HepG2 (cell line): ENCODE results near the gene TM4SF4. TPM values are rescaled to one million over a fixed set of nuclear protein-coding genes. Genes with fewer than 3 reads are reported as not detected.

Source experiments
- ATAC-seq: fragments of 200-7000 bp; cut with Tn5 transposase; 3 replicates; pipeline ENCODE4 v1.9.1; 2020; ENCODE audit warnings: mild to moderate bottlenecking, moderate library complexity
- BruUV-seq: library from RNA; stranded (reverse); fragments of 400-500 nt; replicated peaks from 2 replicates; lab custom pipeline; 2021; lab: Mats Ljungman, UMichigan
- CTCF ChIA-PET: fragments of 300-600 bp; formaldehyde crosslinking; extraction: SDS; loops from one replicate; lab custom pipeline; 2021; ENCODE audit warnings: low total read pairs, inconsistent platforms, low intra/inter-chr PET ratio; lab: Yijun Ruan, JAX
- POLR2A ChIA-PET: fragments of 350-600 bp; sonication (Branson Sonifier 250); formaldehyde crosslinking; loops from one replicate; lab custom pipeline; 2020; ENCODE audit warnings: antibody characterized with exemption, inconsistent platforms; lab: Yijun Ruan, JAX
- DNase-seq: peaks from one replicate; pipeline ENCODE4 v3.0.0-alpha.2; 2015; ENCODE audit warnings: low spot score
- FAIRE-seq: peaks from 3 replicates; lab custom pipeline; 2011; peaks lifted over from hg19 to GRCh38; lab: Jason Lieb, UNC
- H2AFZ ChIP-seq: one replicate; pipeline ENCODE4 v1.6.1; 2011; ENCODE audit warnings: low read length, inconsistent platforms
- H3K27ac ChIP-seq: fragments of 300-600 bp; 3 replicates; pipeline ENCODE4 v1.8.0; 2011; ENCODE audit warnings: mixed run types, mild to moderate bottlenecking, mixed read lengths, low read length, inconsistent platforms; ENCODE audit not compliant: insufficient read depth; ENCODE audit errors: extremely low read length
- H3K27me3 ChIP-seq, 2 experiments: fragments of 200-600 bp in 1 of 2; 2 replicates in 1 of 2; 3 replicates in 1 of 2; pipeline versions ENCODE4 v1.6.0 to v1.8.0; 2011; ENCODE audit warnings: low read length in 2 of 2, mild to moderate bottlenecking in 2 of 2, moderate library complexity in 2 of 2, inconsistent platforms in 1 of 2; ENCODE audit not compliant: insufficient read depth in 2 of 2, control insufficient read depth in 1 of 2
- H3K36me3 ChIP-seq, 2 experiments: fragments of 200-600 bp in 1 of 2; replicated peaks in 1 of 2; 2 replicates in 1 of 2; 3 replicates in 1 of 2; pipeline versions ENCODE4 v1.5.1 to v1.8.0; 2011; ENCODE audit warnings: low read length in 2 of 2, inconsistent platforms in 1 of 2; ENCODE audit not compliant: insufficient read depth in 2 of 2, control insufficient read depth in 1 of 2
- H3K4me1 ChIP-seq: 2 replicates; pipeline ENCODE4 v1.5.1; 2012; ENCODE audit warnings: low read length, inconsistent platforms; ENCODE audit not compliant: insufficient read depth
- H3K4me2 ChIP-seq: 2 replicates; pipeline ENCODE4 v1.6.0; 2011; ENCODE audit warnings: low read depth, low read length, inconsistent platforms
- H3K4me3 ChIP-seq, 3 experiments: fragments of 200-600 bp in 1 of 3; sonication (generic), shearing (Covaris generic) in 1 of 3; replicated peaks in 1 of 3; 2 replicates each; pipeline ENCODE4 v1.5.1; 2011 to 2016; ENCODE audit warnings: low read length in 3 of 3, inconsistent platforms in 2 of 3, low read depth in 2 of 3, mild to moderate bottlenecking in 2 of 3, control low read depth in 1 of 3, mixed read lengths in 1 of 3; ENCODE audit not compliant: insufficient read depth in 1 of 3
- H3K79me2 ChIP-seq: one replicate; pipeline ENCODE4 v1.6.1; 2011; ENCODE audit warnings: low read length, inconsistent platforms; ENCODE audit not compliant: insufficient read depth
- H3K9ac ChIP-seq: 2 replicates; pipeline ENCODE4 v1.6.0; 2011; ENCODE audit warnings: mild to moderate bottlenecking, low read depth, low read length, inconsistent platforms; ENCODE audit not compliant: insufficient read depth
- H3K9me3 ChIP-seq: 2 replicates; pipeline ENCODE4 v1.5.1; 2012; ENCODE audit warnings: mild to moderate bottlenecking, low read length
- H4K20me1 ChIP-seq: 2 replicates; pipeline ENCODE4 v1.6.0; 2011; ENCODE audit warnings: inconsistent platforms, mild to moderate bottlenecking, low read length, moderate library complexity; ENCODE audit not compliant: insufficient read depth
- ADNP ChIP-seq: sonication (generic); formaldehyde crosslinking; IDR thresholded peaks from 2 replicates; pipeline ENCODE4 v1.4.0; 2020; ENCODE audit warnings: missing genetic modification reagents
- CCAR2 ChIP-seq: fragments of 200-400 bp; formaldehyde crosslinking; optimal IDR thresholded peaks from 2 replicates; pipeline ENCODE3; 2018; ENCODE audit warnings: low read depth, mild to moderate bottlenecking, low read length, moderate library complexity
- ISX ChIP-seq: sonication (generic); formaldehyde crosslinking; conservative IDR thresholded peaks from 2 replicates; pipeline ENCODE4 v1.5.0; 2020; ENCODE audit warnings: missing genetic modification reagents
- KLF16 ChIP-seq, 2 experiments: sonication (generic) in 1 of 2; formaldehyde crosslinking in 1 of 2; IDR thresholded peaks; 2 replicates each; pipeline versions ENCODE4 v1.6.1 to v1.8.0; 2016 to 2023; ENCODE audit warnings: missing genetic modification reagents in 2 of 2, missing compliant biosample characterization in 1 of 2
- KMT2A ChIP-seq: sonication (generic); formaldehyde crosslinking; IDR thresholded peaks from 2 replicates; pipeline ENCODE4 v1.4.0; 2020; ENCODE audit warnings: missing genetic modification reagents
- MAFK ChIP-seq, 2 experiments: IDR thresholded peaks in 1 of 2; conservative IDR thresholded peaks in 1 of 2; 2 replicates each; pipeline ENCODE4 v1.6.1; 2011; ENCODE audit warnings: improper control_type of control experiment in 2 of 2, low read length in 2 of 2
- RCOR2 ChIP-seq: IDR thresholded peaks from 2 replicates; pipeline ENCODE4 v1.6.1; 2016; ENCODE audit warnings: missing biosample characterization, missing genetic modification reagents
- STAG1 ChIP-seq: sonication (generic); formaldehyde crosslinking; IDR thresholded peaks from 2 replicates; pipeline ENCODE4 v1.4.0; 2020; ENCODE audit warnings: missing genetic modification reagents
- ZFY ChIP-seq: sonication (generic); formaldehyde crosslinking; IDR thresholded peaks from 2 replicates; pipeline ENCODE4 v1.4.0; 2020; ENCODE audit warnings: missing genetic modification reagents
- WGBS: methylation state at CpG from one replicate; pipeline ENCODE4 v1.1.6; 2017; ENCODE audit warnings: low lambda C conversion rate; 5-methylcytosine and 5-hydroxymethylcytosine counted together
- in situ Hi-C: cut with HindIII; loops from 2 replicates; pipeline ENCODE4 v1.10.0; 2017; ENCODE audit warnings: low pct_unique_long_range_greater_than_20kb; ENCODE audit not compliant: extremely low pct_ligation_motif_present
- intact Hi-C: fragments of 100-400 bp; cut with micrococcal nuclease; formaldehyde crosslinking; loops from one replicate; pipeline ENCODE4 v1.10.0; 2022; ENCODE audit not compliant: unreplicated experiment
- polyA plus RNA-seq, 8 experiments: library from polyadenylated mRNA; depleted of rRNA in 3 of 8; stranded (reverse) in 7 of 8; unstranded in 1 of 8; fragments of >200 nt; fragmentation: Illumina TruSeq in 4 of 8; extraction: Trizol in 4 of 8; gene quantifications; 2 replicates each; pipeline versions ENCODE4 v1.2.1 to v1.2.3, GENCODE V29; 2011 to 2016; ENCODE audit warnings: low read depth in 4 of 8, missing spikeins in 1 of 8, mixed read lengths in 1 of 8; ENCODE audit not compliant: insufficient read depth in 1 of 8
- total RNA-seq, 5 experiments: library from RNA; depleted of rRNA; stranded (reverse); fragments of >200 nt; fragmentation: Illumina TruSeq; extraction: Trizol; gene quantifications; 2 replicates each; pipeline ENCODE4 v1.2.3, GENCODE V29; 2016; ENCODE audit warnings: low read depth in 1 of 5

The TM4SF4 gene
- total and polyA plus RNA-seq, 2 of the 13 experiments (the other 11 are each of a cell fraction or from before 2014, with no cell fraction given) = 0.63 to 0.95 TPM

GRCh38 chr3:149542375-149543312, 68.1 kb downstream of the TM4SF4 start:
- CTCF ChIA-PET = no interaction called here
- Histone ChIP-seq H3K27me3 (no peaks in the 10 kb centered on the region), H3K36me3 (peaks cover 21 to 65% of the 10 kb centered on the region in 2 experiments), H4K20me1 (peaks cover 21% of the 10 kb centered on the region; the same call in 1 of the 2 replicates), H3K4me1 (peaks cover 23% of the 10 kb centered on the region), H3K4me2 (no peak overlapping the region), H2AFZ (no peak overlapping the region), H3K27ac (peak overlapping the region; percentile 19), H3K9me3 (no peaks in the 10 kb centered on the region), H3K4me3 (no peak overlapping the region), H3K9ac (no peak overlapping the region), H3K79me2 (peaks cover 51% of the 10 kb centered on the region)
- TF ChIP-seq ADNP (CRISPR knock-in tag) (no peak), KLF16 (CRISPR knock-in tag; IDR thresholded peaks at IDR 0.05) (no peak)
- intact Hi-C loops (no loop called here), in situ Hi-C loops (no loop called here)
- FAIRE-seq = no peak
- BruUV-seq = no TSS peak
- DNase-seq = no peak
- ATAC-seq = peak; percentile 22
- WGBS = 86% methylated on average over 7 of the region's 9 CpGs
- POLR2A ChIA-PET = no interaction called here

GRCh38 chr3:149545049-149545448, 70.6 kb downstream of the TM4SF4 start:
- no peak overlapping the region for H3K27ac ChIP-seq
- H3K9me3 ChIP-seq = no peaks in the 10 kb centered on the region
- in situ Hi-C loops = no loop called here
- FAIRE-seq (no peak), DNase-seq (no peak), ATAC-seq (no peak)
- no peaks in the 10 kb centered on the region for H3K27me3 ChIP-seq
- no peak overlapping the region for H2AFZ ChIP-seq
- H4K20me1 ChIP-seq = peaks cover 25% of the 10 kb centered on the region; the same call in 1 of the 2 replicates
- intact Hi-C loops = no loop called here
- CTCF ChIA-PET = no interaction called here
- peaks cover 43% of the 10 kb centered on the region for H3K79me2 ChIP-seq
- peaks cover 46% of the 10 kb centered on the region for H3K4me1 ChIP-seq
- WGBS = 97% methylated on average over 2 of the region's 2 CpGs
- BruUV-seq = no TSS peak
- H3K9ac ChIP-seq = no peak overlapping the region
- peaks cover 18 to 55% of the 10 kb centered on the region in 2 experiments for H3K36me3 ChIP-seq
- no peak overlapping the region for H3K4me2 ChIP-seq
- H3K4me3 ChIP-seq = no peak overlapping the region
- POLR2A ChIA-PET = no interaction called here
- no peak for TF ChIP-seq MAFK (conservative IDR thresholded peaks at IDR 0.05 in 1 of 2, IDR thresholded peaks at IDR 0.05 in 1 of 2; ENCODE audit: low read length in 2 of 2)
- no peak for TF ChIP-seq RCOR2 (CRISPR knock-in tag)
- TF ChIP-seq CCAR2 = no peak
- TF ChIP-seq ZFY (CRISPR knock-in tag) = no peak
- no peak for TF ChIP-seq ISX (CRISPR knock-in tag)
- no peak for TF ChIP-seq STAG1 (CRISPR knock-in tag)
- TF ChIP-seq KMT2A (CRISPR knock-in tag) = no peak
